Neural cell (in vitro differentiated cells): ENCODE measurements around the gene TAF8. TPM values are rescaled to one million over a fixed set of nuclear protein-coding genes. Genes with fewer than 3 reads are reported as not detected.

Experiments
- H2AFZ ChIP-seq: fragments of 200-600, 300-800 bp; sonication (generic), shearing (Covaris generic); 2 replicates; pipeline ENCODE4 v1.6.0; 2014; ENCODE audit warnings: low read depth, mild to moderate bottlenecking, antibody characterized with exemption, low read length, moderate library complexity
- H3F3A ChIP-seq: fragments of 200-600 bp; shearing (Covaris generic); 2 replicates; pipeline ENCODE4 v1.6.1; 2016; ENCODE audit warnings: mild to moderate bottlenecking, moderate library complexity, mixed read lengths, antibody characterized with exemption, low read length; ENCODE audit not compliant: insufficient read depth, poor library complexity, severe bottlenecking
- H3K27ac ChIP-seq: fragments of 200-600, 300-800 bp; sonication (generic), shearing (Covaris generic); 2 replicates; pipeline ENCODE4 v1.5.1; 2014; ENCODE audit warnings: mild to moderate bottlenecking, low read length, moderate library complexity
- H3K27me3 ChIP-seq: fragments of 300-800, 200-600 bp; sonication (generic), shearing (Covaris generic); 2 replicates; pipeline ENCODE4 v1.6.0; 2014; ENCODE audit warnings: mild to moderate bottlenecking, low read depth, low read length, moderate library complexity; ENCODE audit not compliant: insufficient read depth
- H3K36me3 ChIP-seq: fragments of 300-800, 200-600 bp; sonication (generic), shearing (Covaris generic); 2 replicates; pipeline ENCODE4 v1.5.1; 2014; ENCODE audit warnings: mild to moderate bottlenecking, antibody characterized with exemption, low read length, moderate library complexity; ENCODE audit not compliant: insufficient read depth
- H3K4me2 ChIP-seq: fragments of 300-800, 200-600 bp; sonication (generic), shearing (Covaris generic); 2 replicates; pipeline ENCODE4 v1.6.0; 2014; ENCODE audit warnings: mild to moderate bottlenecking, low read length
- H3K4me3 ChIP-seq: fragments of 300-800, 200-600 bp; sonication (generic), shearing (Covaris generic); 2 replicates; pipeline ENCODE4 v1.5.1; 2014; ENCODE audit warnings: mild to moderate bottlenecking, low read length, moderate library complexity
- H3K79me2 ChIP-seq: fragments of 200-600 bp; shearing (Covaris generic); replicated peaks from 2 replicates; pipeline ENCODE4 v1.6.0; 2014; ENCODE audit warnings: mild to moderate bottlenecking, low read length, moderate library complexity; ENCODE audit not compliant: insufficient read depth
- H3K9ac ChIP-seq: fragments of 300-800, 200-600 bp; sonication (generic), shearing (Covaris generic); 2 replicates; pipeline ENCODE4 v1.6.1; 2016; ENCODE audit warnings: mild to moderate bottlenecking, low read length, mixed read lengths
- H3K9me2 ChIP-seq: fragments of 200-600 bp; shearing (Covaris generic); 2 replicates; pipeline ENCODE4 v1.6.1; 2016; ENCODE audit warnings: mild to moderate bottlenecking, low read length, mixed read lengths; ENCODE audit not compliant: insufficient read depth
- H3K9me3 ChIP-seq: fragments of 200-600, 300-800 bp; sonication (generic), shearing (Covaris generic); 2 replicates; pipeline ENCODE4 v1.6.1; 2016; ENCODE audit warnings: mild to moderate bottlenecking, mixed run types, low read length, moderate library complexity, mixed read lengths
- H4K20me1 ChIP-seq: fragments of 200-600 bp; shearing (Covaris generic); 2 replicates; pipeline ENCODE4 v1.6.1; 2016; ENCODE audit warnings: mild to moderate bottlenecking, mixed run types; ENCODE audit not compliant: insufficient read depth
- CTCF ChIP-seq: fragments of 450-650 bp; IDR thresholded peaks from 2 replicates; pipeline ENCODE4 v1.5.1; 2014; ENCODE audit warnings: antibody characterized with exemption, mild to moderate bottlenecking, moderate library complexity; ENCODE audit not compliant: poor library complexity, severe bottlenecking
- EP300 ChIP-seq: fragments of 450-650 bp; conservative IDR thresholded peaks from 2 replicates; pipeline ENCODE4 v1.6.1; 2014; ENCODE audit warnings: antibody characterized with exemption, mild to moderate bottlenecking, moderate library complexity; ENCODE audit not compliant: poor library complexity, severe bottlenecking
- EZH2 ChIP-seq: fragments of 200-600, 300-800 bp; shearing (Covaris generic), sonication (generic); IDR thresholded peaks from 2 replicates; pipeline ENCODE4 v1.6.1; 2014; ENCODE audit warnings: antibody characterized with exemption, low read length, borderline replicate concordance, mild to moderate bottlenecking; ENCODE audit not compliant: insufficient read depth, poor library complexity, severe bottlenecking
- MXI1 ChIP-seq: fragments of 450-650 bp; conservative IDR thresholded peaks from 2 replicates; pipeline ENCODE4 v1.6.1; 2014; ENCODE audit warnings: antibody characterized with exemption, mild to moderate bottlenecking; ENCODE audit not compliant: poor library complexity, severe bottlenecking
- REST ChIP-seq: IDR thresholded peaks from 2 replicates; pipeline ENCODE4 v1.6.1; 2012; ENCODE audit warnings: borderline replicate concordance
- TAF1 ChIP-seq: IDR thresholded peaks from 2 replicates; pipeline ENCODE4 v1.6.1; 2012; ENCODE audit warnings: low read depth
- polyA plus RNA-seq: library from polyadenylated mRNA; depleted of rRNA; stranded (reverse); fragments of >200 nt; gene quantifications from 2 replicates; pipeline ENCODE4 v1.2.3, GENCODE V29; 2014

TAF8 gene
- polyA plus RNA-seq, 1 donor from 2014 or later, result 5.1 TPM

- H3K27ac ChIP-seq, result no peak overlapping the region
- H3K4me3 ChIP-seq, result no peak overlapping the region
- no peaks in the 10 kb centered on the region for H3K79me2 ChIP-seq
- no peaks in the 10 kb centered on the region for H3K9me3 ChIP-seq
- no peak overlapping the region for H3K9ac ChIP-seq
- H3F3A ChIP-seq, result no peaks in the 10 kb centered on the region
- TF ChIP-seq REST (no peak), TAF1 (no peak), MXI1 (no peak), CTCF (no peak), EZH2 (no peak), EP300 (no peak)
- no peak overlapping the region for H3K4me2 ChIP-seq
- H4K20me1 ChIP-seq, result no peaks in the 10 kb centered on the region
- no peaks in the 10 kb centered on the region for H3K27me3 ChIP-seq
- no peaks in the 10 kb centered on the region for H3K36me3 ChIP-seq
- H2AFZ ChIP-seq, result no peak overlapping the region
- no peaks in the 10 kb centered on the region for H3K9me2 ChIP-seq
Measured at GRCh38 chr6:42013134-42013516, 37.2 kb upstream of the TAF8 start.

- no peak overlapping the region for H3K4me2 ChIP-seq
- no peak overlapping the region for H3K9ac ChIP-seq
- no peak overlapping the region for H2AFZ ChIP-seq
- H3K9me2 ChIP-seq, result no peaks in the 10 kb centered on the region
- no peak for TF ChIP-seq CTCF
- no peak for TF ChIP-seq REST
- H3K4me3 ChIP-seq, result no peak overlapping the region
- no peaks in the 10 kb centered on the region for H3K9me3 ChIP-seq
- H3K27ac ChIP-seq, result no peak overlapping the region
- H3K36me3 ChIP-seq, result no peaks in the 10 kb centered on the region
- H3F3A ChIP-seq, result no peaks in the 10 kb centered on the region
- H4K20me1 ChIP-seq, result no peaks in the 10 kb centered on the region
- H3K27me3 ChIP-seq, result no peaks in the 10 kb centered on the region
- H3K79me2 ChIP-seq, result no peaks in the 10 kb centered on the region
Measured at GRCh38 chr6:42017021-42017643, 33.2 kb upstream of the TAF8 start.
